Natural killer cell (primary cell): ENCODE results near the gene EIF2AK3. TPM values are rescaled to one million over a fixed set of nuclear protein-coding genes. Genes with fewer than 3 reads are reported as not detected.
A peak's percentile ranks its signal among the peaks of the same experiment; 100 is the strongest.

Experiments used
- ATAC-seq, 3 donors: fragments of 150-1000 bp in 2 of 3; fragments of 200-7000 bp in 1 of 3; cut with Tn5 transposase; 1 replicate in 1 of 3; 2 replicates in 2 of 3; pipeline ENCODE4 v1.10.0; 2021; ENCODE audit warnings: mild to moderate bottlenecking in 2 of 3, moderate library complexity in 2 of 3
- DNase-seq, 2 donors: peaks; one replicate each; pipeline versions ENCODE4 v3.0.0 to v3.0.0-alpha.2; 2013 to 2021; ENCODE audit warnings: mixed read lengths in 1 of 2
- H3K27ac ChIP-seq: one replicate; pipeline ENCODE4 v1.5.1; 2013; ENCODE audit warnings: mild to moderate bottlenecking, low read length
- H3K27me3 ChIP-seq: one replicate; pipeline ENCODE4 v1.6.1; 2013; ENCODE audit warnings: low read length; ENCODE audit not compliant: control insufficient read depth, insufficient read depth
- H3K36me3 ChIP-seq: one replicate; pipeline ENCODE4 v1.6.1; 2013; ENCODE audit warnings: low read length; ENCODE audit not compliant: control insufficient read depth, insufficient read depth
- H3K4me1 ChIP-seq: one replicate; pipeline ENCODE4 v1.6.1; 2013; ENCODE audit warnings: low read length; ENCODE audit not compliant: control insufficient read depth, insufficient read depth
- H3K4me3 ChIP-seq: one replicate; pipeline ENCODE4 v1.5.1; 2013; ENCODE audit warnings: low read length
- H3K9me3 ChIP-seq: one replicate; pipeline ENCODE4 v1.6.1; 2013; ENCODE audit warnings: low read length; ENCODE audit not compliant: control insufficient read depth, insufficient read depth
- H3K27ac Mint-ChIP-seq, 2 donors: one replicate each; pipeline ENCODE4 v1.8.0; 2022; ENCODE audit warnings: mild to moderate bottlenecking in 2 of 2, mixed read lengths in 2 of 2, moderate library complexity in 1 of 2
- H3K27me3 Mint-ChIP-seq, 2 donors: one replicate each; pipeline ENCODE4 v1.8.0; 2022; ENCODE audit warnings: low read depth in 2 of 2, mixed read lengths in 2 of 2
- H3K36me3 Mint-ChIP-seq: one replicate; pipeline ENCODE4 v1.8.0; 2022; ENCODE audit warnings: mixed read lengths
- H3K4me1 Mint-ChIP-seq, 2 donors: one replicate each; pipeline ENCODE4 v1.8.0; 2022; ENCODE audit warnings: mixed read lengths in 2 of 2
- H3K4me3 Mint-ChIP-seq: one replicate; pipeline ENCODE4 v1.8.0; 2022; ENCODE audit warnings: mild to moderate bottlenecking, moderate library complexity, mixed read lengths
- H3K9me3 Mint-ChIP-seq, 2 donors: one replicate each; pipeline ENCODE4 v1.8.0; 2022; ENCODE audit warnings: mixed read lengths in 2 of 2
- CTCF ChIP-seq: fragments of 200-600 bp; IDR thresholded peaks from one replicate; pipeline ENCODE4 v1.8.0; 2022; ENCODE audit warnings: antibody characterized with exemption
- WGBS: methylation state at CpG from one replicate; pipeline ENCODE4 v1.1.7; 2013; ENCODE audit warnings: missing lambda C conversion rate; ENCODE audit not compliant: insufficient coverage; 5-methylcytosine and 5-hydroxymethylcytosine counted together
- intact Hi-C: fragments of 100-400 bp; cut with micrococcal nuclease; formaldehyde crosslinking; loops from one replicate; pipeline ENCODE4 v1.14.2; 2022
- total RNA-seq, 4 donors: library from RNA; stranded (reverse); fragments of 120-200 nt in 1 of 4; gene quantifications; one replicate each; pipeline versions ENCODE4 v1.2.3 to v1.2.4, GENCODE V29; 2013 to 2022

EIF2AK3 gene
- total RNA-seq, 3 donors from 2014 or later (not counting 1 experiment from before 2014, with no cell fraction given) = 29.9 to 43.7 (median 33.4) TPM

DNA sequence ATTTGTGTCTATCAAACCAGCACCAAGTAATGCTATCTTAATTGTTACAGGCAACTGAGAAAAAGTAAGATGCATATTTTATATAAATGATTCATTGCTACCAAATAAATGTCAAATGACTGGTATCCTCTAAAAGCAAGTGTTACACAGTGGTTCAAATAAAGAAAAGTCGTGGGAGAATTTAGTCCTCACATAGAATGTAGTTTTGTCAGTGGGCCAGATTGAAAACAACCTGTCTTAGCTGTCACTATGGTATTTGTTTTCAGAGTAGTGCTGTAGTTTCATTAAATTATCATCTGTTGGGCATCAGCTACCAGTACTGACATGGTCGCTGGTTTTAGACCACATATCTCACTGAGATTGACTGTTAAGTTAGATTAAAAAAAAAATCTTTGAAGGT is 10.2 kb upstream of the EIF2AK3 start:
- Mint-ChIP-seq H3K27me3 (no peaks in the 10 kb centered on the region), H3K9me3 (peaks cover 0 to 7% of the 10 kb centered on the region in 2 donors), H3K4me1 (peaks cover 39 to 42% of the 10 kb centered on the region in 2 donors), H3K36me3 (peaks cover 7% of the 10 kb centered on the region), H3K4me3 (peak overlapping the region; percentile 78), H3K27ac (peak overlapping the region; percentile 68 to 76)
- H3K27ac ChIP-seq = no peak overlapping the region
- H3K36me3 ChIP-seq = no peaks in the 10 kb centered on the region
- peaks cover 13% of the 10 kb centered on the region for H3K4me1 ChIP-seq
- DNase-seq = no peak
- 80% methylated on average over 1 of the region's 2 CpGs for WGBS
- H3K27me3 ChIP-seq = no peaks in the 10 kb centered on the region
- intact Hi-C loops = no loop called here
- no peak for ATAC-seq
- no peak overlapping the region for H3K4me3 ChIP-seq
- peaks cover 7% of the 10 kb centered on the region for H3K9me3 ChIP-seq
- no peak for TF ChIP-seq CTCF

GRCh38 chr2:88636026-88636425 is 8.8 kb upstream of the EIF2AK3 start:
- ATAC-seq = no peak
- H3K4me1 ChIP-seq = peaks cover 7% of the 10 kb centered on the region
- peaks cover 7% of the 10 kb centered on the region for H3K9me3 ChIP-seq
- WGBS = 100% methylated on average over 1 of the region's 1 CpG
- no peak for TF ChIP-seq CTCF
- peaks cover 39% of the 10 kb centered on the region in 2 donors for H3K4me1 Mint-ChIP-seq
- DNase-seq = no peak
- H3K27me3 ChIP-seq = no peaks in the 10 kb centered on the region
- peaks cover 7% of the 10 kb centered on the region for H3K36me3 Mint-ChIP-seq
- peaks cover 0 to 7% of the 10 kb centered on the region in 2 donors for H3K9me3 Mint-ChIP-seq
- H3K27ac Mint-ChIP-seq = no peak overlapping the region
- intact Hi-C loops = no loop called here
- no peaks in the 10 kb centered on the region for H3K36me3 ChIP-seq
- no peak overlapping the region for H3K27ac ChIP-seq
- H3K4me3 Mint-ChIP-seq = no peak overlapping the region
- H3K4me3 ChIP-seq = no peak overlapping the region
- no peaks in the 10 kb centered on the region for H3K27me3 Mint-ChIP-seq

GRCh38 chr2:88632569-88632968 is 5.3 kb upstream of the EIF2AK3 start:
- TF ChIP-seq CTCF = no peak
- WGBS = 89% methylated on average over 3 of the region's 3 CpGs
- peaks cover 15 to 17% of the 10 kb centered on the region in 2 donors for H3K4me1 Mint-ChIP-seq

GRCh38 chr2:88628571-88628939 is 1.3 kb upstream of the EIF2AK3 start:
- peak overlapping the region; percentile 94 for H3K27ac ChIP-seq
- DNase-seq = peak in 1 of 2 donors; percentile 6
- H3K4me1 Mint-ChIP-seq = peaks cover 6% of the 10 kb centered on the region in 2 donors
- no peaks in the 10 kb centered on the region for H3K9me3 ChIP-seq
- peaks cover 19% of the 10 kb centered on the region for H3K4me1 ChIP-seq
- no peaks in the 10 kb centered on the region for H3K9me3 Mint-ChIP-seq
- H3K27me3 ChIP-seq = no peaks in the 10 kb centered on the region
- intact Hi-C loops = loop anchor here (5.0 kb wide), 2 partner anchors 36 to 44 kb away; no protein-coding TSS in a partner anchor
- H3K4me3 Mint-ChIP-seq = no peak overlapping the region
- no peak for ATAC-seq
- H3K36me3 Mint-ChIP-seq = no peaks in the 10 kb centered on the region
- H3K27ac Mint-ChIP-seq = no peak overlapping the region
- TF ChIP-seq CTCF = no peak
- no peaks in the 10 kb centered on the region for H3K27me3 Mint-ChIP-seq
- H3K4me3 ChIP-seq = peak overlapping the region; percentile 60
- H3K36me3 ChIP-seq = no peaks in the 10 kb centered on the region
- 90% methylated on average over 5 of the region's 8 CpGs for WGBS

More at GRCh38 chr2:88632569-88632968, 5.3 kb upstream of the EIF2AK3 start:
- intact Hi-C loops = no loop called here
- no peak overlapping the region for H3K27ac ChIP-seq
- H3K36me3 ChIP-seq = no peaks in the 10 kb centered on the region
- Mint-ChIP-seq H3K27ac (no peak overlapping the region), H3K27me3 (no peaks in the 10 kb centered on the region), H3K36me3 (no peaks in the 10 kb centered on the region), H3K9me3 (no peaks in the 10 kb centered on the region), H3K4me3 (no peak overlapping the region)
- no peaks in the 10 kb centered on the region for H3K27me3 ChIP-seq
- H3K4me1 ChIP-seq = peaks cover 8% of the 10 kb centered on the region
- DNase-seq (no peak), ATAC-seq (no peak)
- no peaks in the 10 kb centered on the region for H3K9me3 ChIP-seq
- no peak overlapping the region for H3K4me3 ChIP-seq
